GM12878 (cell line): Measurements from ENCODE around the gene MAD1L1. TPM values are rescaled to one million over a fixed set of nuclear protein-coding genes. Genes with fewer than 3 reads are reported as not detected.

ENCODE experiments used
- ATAC-seq: fragments of 200-7000 bp; cut with Tn5 transposase; 3 replicates; pipeline ENCODE4 v1.9.1; 2020; ENCODE audit warnings: mild to moderate bottlenecking, moderate library complexity
- BruUV-seq: library from RNA; stranded (reverse); fragments of 400-500 nt; replicated peaks from 2 replicates; lab custom pipeline; 2021; lab: Mats Ljungman, UMichigan
- CTCF ChIA-PET: fragments of 300-600 bp; sonication (Branson Sonifier 250); formaldehyde crosslinking; extraction: SDS; loops from one replicate; lab custom pipeline; 2021; ENCODE audit warnings: inconsistent platforms; lab: Yijun Ruan, JAX
- POLR2A ChIA-PET: fragments of 350-600 bp; formaldehyde crosslinking; extraction: SDS; loops from one replicate; lab custom pipeline; 2021; ENCODE audit warnings: inconsistent platforms; lab: Charles Lee
- RAD21 ChIA-PET: fragments of 300-600 bp; sonication (Branson Sonifier 250); formaldehyde crosslinking; loops from one replicate; lab custom pipeline; 2023; ENCODE audit warnings: antibody characterized with exemption; ENCODE audit not compliant: unreplicated experiment; lab: Charles Lee
- SMC1A ChIA-PET: fragments of 300-600 bp; sonication (Branson Sonifier 250); formaldehyde crosslinking; loops from one replicate; lab custom pipeline; 2023; ENCODE audit not compliant: unreplicated experiment, uncharacterized antibody; lab: Charles Lee
- DNase-seq: peaks from one replicate; pipeline ENCODE4 v3.0.0-alpha.2; 2011; ENCODE audit warnings: low read depth, low spot score
- FAIRE-seq: peaks from 3 replicates; lab custom pipeline; 2011; peaks lifted over from hg19 to GRCh38; lab: Jason Lieb, UNC
- H2AFZ ChIP-seq: 2 replicates; pipeline ENCODE4 v1.6.0; 2011; ENCODE audit warnings: low read depth, low read length, control low read depth; ENCODE audit not compliant: control insufficient read depth
- H3K27ac ChIP-seq: 2 replicates; pipeline ENCODE4 v1.5.1; 2011; ENCODE audit warnings: control low read depth; ENCODE audit not compliant: control insufficient read depth, insufficient read depth
- H3K27me3 ChIP-seq, 2 experiments: replicated peaks in 1 of 2; 2 replicates each; pipeline versions ENCODE4 v1.6.0 to v1.6.1; 2011; ENCODE audit warnings: low read length in 1 of 2; ENCODE audit not compliant: control insufficient read depth in 2 of 2, insufficient read depth in 2 of 2
- H3K36me3 ChIP-seq, 2 experiments: 2 replicates each; pipeline ENCODE4 v1.5.1; 2011; ENCODE audit warnings: low read length in 1 of 2; ENCODE audit not compliant: control insufficient read depth in 2 of 2, insufficient read depth in 2 of 2
- H3K4me1 ChIP-seq: 2 replicates; pipeline ENCODE4 v1.6.1; 2011; ENCODE audit warnings: mild to moderate bottlenecking, low read length, moderate library complexity, mixed read lengths; ENCODE audit not compliant: control insufficient read depth, insufficient read depth
- H3K4me2 ChIP-seq: 2 replicates; pipeline ENCODE4 v1.6.0; 2011; ENCODE audit warnings: control low read depth; ENCODE audit not compliant: control insufficient read depth, insufficient read depth
- H3K4me3 ChIP-seq: fragments of 200-600 bp; sonication (generic); 2 replicates; pipeline ENCODE4 v1.5.1; 2016
- H3K79me2 ChIP-seq: 2 replicates; pipeline ENCODE4 v1.6.0; 2011; ENCODE audit warnings: low read length; ENCODE audit not compliant: control insufficient read depth, insufficient read depth
- H3K9ac ChIP-seq: 2 replicates; pipeline ENCODE4 v1.8.0; 2011; ENCODE audit warnings: low read length, control low read depth, mixed read lengths; ENCODE audit not compliant: control insufficient read depth, insufficient read depth
- H3K9me3 ChIP-seq: replicated peaks from 3 replicates; pipeline ENCODE4 v1.5.1; 2011; ENCODE audit warnings: mild to moderate bottlenecking, low read length; ENCODE audit not compliant: control insufficient read depth, insufficient read depth
- H4K20me1 ChIP-seq: 2 replicates; pipeline ENCODE4 v1.6.0; 2011; ENCODE audit not compliant: control insufficient read depth, insufficient read depth
- BACH1 ChIP-seq: fragments of 450-650 bp; IDR thresholded peaks from 2 replicates; pipeline ENCODE4 v1.6.1; 2017; ENCODE audit warnings: mild to moderate bottlenecking, borderline replicate concordance
- CHD1 ChIP-seq: IDR thresholded peaks from 2 replicates; pipeline ENCODE4 v1.6.1; 2012; ENCODE audit warnings: low read depth, low read length, improper control_type of control experiment
- FOXM1 ChIP-seq: IDR thresholded peaks from 2 replicates; pipeline ENCODE4 v1.6.1; 2012; ENCODE audit warnings: low read depth, mild to moderate bottlenecking, inconsistent platforms, low read length, moderate library complexity
- KLF5 ChIP-seq: fragments of 450-650 bp; IDR thresholded peaks from 2 replicates; pipeline ENCODE4 v1.6.1; 2014; ENCODE audit warnings: mild to moderate bottlenecking; ENCODE audit not compliant: partially characterized antibody
- NFIC ChIP-seq: IDR thresholded peaks from 2 replicates; pipeline ENCODE4 v1.6.1; 2012; ENCODE audit warnings: low read depth, mild to moderate bottlenecking, inconsistent platforms, low read length, moderate library complexity
- PML ChIP-seq: IDR thresholded peaks from 2 replicates; pipeline ENCODE4 v1.6.1; 2012; ENCODE audit warnings: low read length, inconsistent platforms
- POLR2A ChIP-seq: IDR thresholded peaks from 2 replicates; pipeline ENCODE4 v1.6.1; 2011; ENCODE audit warnings: low read depth, mild to moderate bottlenecking, low read length
- RUNX3 ChIP-seq: IDR thresholded peaks from 2 replicates; pipeline ENCODE4 v1.6.1; 2012; ENCODE audit warnings: low read length, inconsistent platforms
- SIX5 ChIP-seq: IDR thresholded peaks from 2 replicates; pipeline ENCODE4 v1.6.1; 2011; ENCODE audit warnings: mild to moderate bottlenecking, low read depth, low read length, moderate library complexity; ENCODE audit not compliant: severe bottlenecking
- SMAD1 ChIP-seq: fragments of 450-650 bp; IDR thresholded peaks from 2 replicates; pipeline ENCODE4 v1.6.1; 2018; ENCODE audit warnings: mild to moderate bottlenecking, low read depth; ENCODE audit not compliant: partially characterized antibody
- WGBS: methylation state at CpG from one replicate; pipeline ENCODE4 v1.1.6; 2016; ENCODE audit warnings: low lambda C conversion rate; ENCODE audit not compliant: insufficient replicate concordance, insufficient coverage; ENCODE audit errors: missing lambda C conversion rate; 5-methylcytosine and 5-hydroxymethylcytosine counted together
- in situ Hi-C: fragments of 300-500 bp; cut with MboI; formaldehyde crosslinking; loops from 9 replicates; pipeline ENCODE4 v1.14.3; 2018; ENCODE audit warnings: mixed read lengths
- intact Hi-C: fragments of 100-400 bp; cut with micrococcal nuclease; formaldehyde crosslinking; loops from one replicate; pipeline ENCODE4 v1.14.2; 2022; ENCODE audit not compliant: unreplicated experiment
- polyA plus RNA-seq, 11 experiments: library from polyadenylated mRNA; depleted of rRNA in 4 of 11; unstranded in 6 of 11; stranded (reverse) in 5 of 11; fragments of >200 nt; fragmentation: Nextera tagmentation in 4 of 11; fragmentation: Illumina TruSeq in 1 of 11; extraction: Ambion mirVana in 4 of 11; extraction: Trizol in 1 of 11; gene quantifications; 1 replicate in 1 of 11; 2 replicates in 10 of 11; pipeline versions ENCODE4 v1.2.1 to v1.2.3, GENCODE V29; 2011 to 2016; ENCODE audit warnings: inconsistent platforms in 2 of 11, missing spikeins in 2 of 11, low read depth in 1 of 11
- total RNA-seq, 4 experiments: library from RNA; depleted of rRNA in 3 of 4; stranded (reverse); fragments of >200 nt in 3 of 4; fragmentation: Illumina TruSeq in 1 of 4; extraction: Trizol in 1 of 4; gene quantifications; 2 replicates each; pipeline versions ENCODE4 v1.2.1 to v1.2.3, GENCODE V29; 2013 to 2021
- TF ChIP-seq, protein P1 (sequence below): fragments of 450-650 bp; IDR thresholded peaks from 2 replicates; pipeline ENCODE4 v1.6.1; 2017; ENCODE audit warnings: mild to moderate bottlenecking, moderate library complexity
- TF ChIP-seq, protein P2 (sequence below): fragments of 450-650 bp; IDR thresholded peaks from 2 replicates; pipeline ENCODE4 v1.6.1; 2016; ENCODE audit warnings: mild to moderate bottlenecking, moderate library complexity, borderline replicate concordance

Gene MAD1L1
- total and polyA plus RNA-seq, 10 of the 15 experiments (the other 5 are each of a cell fraction or from before 2014, with no cell fraction given), result 2.2 to 76.8 (median 38.3) TPM

DNA sequence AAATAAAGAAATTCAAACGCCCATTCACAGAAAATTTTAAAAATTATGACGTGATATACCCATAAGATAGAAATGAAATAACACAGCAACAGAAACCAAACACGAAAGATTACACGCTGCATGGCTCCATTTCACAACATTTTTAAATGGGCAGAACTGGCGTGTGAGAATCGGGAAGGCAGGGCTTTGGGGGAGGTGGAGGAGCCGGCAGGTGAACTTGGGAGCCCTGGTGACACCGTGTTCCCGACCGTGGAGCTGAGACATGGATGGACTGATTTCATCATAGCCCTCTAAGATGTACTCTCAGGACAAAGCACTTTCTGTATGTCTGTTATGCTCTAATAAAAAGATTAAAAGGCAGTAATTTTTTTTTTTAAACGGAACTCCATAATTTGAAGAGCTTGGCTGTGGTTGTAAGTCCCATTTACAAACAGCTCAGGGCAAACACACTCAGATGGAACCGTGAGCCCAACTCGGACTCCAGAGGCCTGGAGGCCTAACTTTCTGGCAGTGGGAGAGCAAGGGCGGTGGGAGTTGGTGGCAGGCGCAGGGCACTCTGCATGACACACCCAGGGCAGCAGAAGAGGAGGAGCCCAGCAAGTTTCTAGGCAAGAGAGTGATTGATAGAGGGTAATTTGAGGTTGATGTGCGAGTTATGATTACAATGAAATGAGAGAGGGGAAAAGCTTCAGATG is 203.4 kb downstream of the MAD1L1 start:
- ChIA-PET SMC1A (interaction anchor here (1.2 kb wide), 1 partner anchor 9 kb away, joined by 4 read pairs; no protein-coding TSS in a partner anchor), RAD21 (no interaction called here), POLR2A (interaction anchor here (0.5 kb wide), 1 partner anchor 9 kb away, joined by 3 read pairs; no protein-coding TSS in a partner anchor), CTCF (no interaction called here)
- Histone ChIP-seq H3K9ac (no peak overlapping the region), H3K4me3 (no peak overlapping the region), H3K27ac (no peak overlapping the region), H4K20me1 (no peaks in the 10 kb centered on the region), H3K4me2 (no peak overlapping the region), H3K79me2 (no peaks in the 10 kb centered on the region), H3K36me3 (no peaks in the 10 kb centered on the region; a peak in 1 of 4 replicates), H3K9me3 (peaks cover 8% of the 10 kb centered on the region), H3K27me3 (no peaks in the 10 kb centered on the region), H2AFZ (no peak overlapping the region), H3K4me1 (no peaks in the 10 kb centered on the region)
- DNase-seq (no peak), ATAC-seq (no peak), FAIRE-seq (no peak)
- TF ChIP-seq BACH1 (no peak), PML (no peak), SMAD1 (no peak), CHD1 (no peak), KLF5 (no peak), RUNX3 (no peak), NFIC (no peak), SIX5 (no peak), POLR2A (no peak), FOXM1 (no peak)
- TF ChIP-seq, protein P1, sequence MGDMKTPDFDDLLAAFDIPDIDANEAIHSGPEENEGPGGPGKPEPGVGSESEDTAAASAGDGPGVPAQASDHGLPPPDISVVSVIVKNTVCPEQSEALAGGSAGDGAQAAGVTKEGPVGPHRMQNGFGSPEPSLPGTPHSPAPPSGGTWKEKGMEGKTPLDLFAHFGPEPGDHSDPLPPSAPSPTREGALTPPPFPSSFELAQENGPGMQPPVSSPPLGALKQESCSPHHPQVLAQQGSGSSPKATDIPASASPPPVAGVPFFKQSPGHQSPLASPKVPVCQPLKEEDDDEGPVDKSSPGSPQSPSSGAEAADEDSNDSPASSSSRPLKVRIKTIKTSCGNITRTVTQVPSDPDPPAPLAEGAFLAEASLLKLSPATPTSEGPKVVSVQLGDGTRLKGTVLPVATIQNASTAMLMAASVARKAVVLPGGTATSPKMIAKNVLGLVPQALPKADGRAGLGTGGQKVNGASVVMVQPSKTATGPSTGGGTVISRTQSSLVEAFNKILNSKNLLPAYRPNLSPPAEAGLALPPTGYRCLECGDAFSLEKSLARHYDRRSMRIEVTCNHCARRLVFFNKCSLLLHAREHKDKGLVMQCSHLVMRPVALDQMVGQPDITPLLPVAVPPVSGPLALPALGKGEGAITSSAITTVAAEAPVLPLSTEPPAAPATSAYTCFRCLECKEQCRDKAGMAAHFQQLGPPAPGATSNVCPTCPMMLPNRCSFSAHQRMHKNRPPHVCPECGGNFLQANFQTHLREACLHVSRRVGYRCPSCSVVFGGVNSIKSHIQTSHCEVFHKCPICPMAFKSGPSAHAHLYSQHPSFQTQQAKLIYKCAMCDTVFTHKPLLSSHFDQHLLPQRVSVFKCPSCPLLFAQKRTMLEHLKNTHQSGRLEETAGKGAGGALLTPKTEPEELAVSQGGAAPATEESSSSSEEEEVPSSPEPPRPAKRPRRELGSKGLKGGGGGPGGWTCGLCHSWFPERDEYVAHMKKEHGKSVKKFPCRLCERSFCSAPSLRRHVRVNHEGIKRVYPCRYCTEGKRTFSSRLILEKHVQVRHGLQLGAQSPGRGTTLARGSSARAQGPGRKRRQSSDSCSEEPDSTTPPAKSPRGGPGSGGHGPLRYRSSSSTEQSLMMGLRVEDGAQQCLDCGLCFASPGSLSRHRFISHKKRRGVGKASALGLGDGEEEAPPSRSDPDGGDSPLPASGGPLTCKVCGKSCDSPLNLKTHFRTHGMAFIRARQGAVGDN, result no peak
- TF ChIP-seq, protein P2, sequence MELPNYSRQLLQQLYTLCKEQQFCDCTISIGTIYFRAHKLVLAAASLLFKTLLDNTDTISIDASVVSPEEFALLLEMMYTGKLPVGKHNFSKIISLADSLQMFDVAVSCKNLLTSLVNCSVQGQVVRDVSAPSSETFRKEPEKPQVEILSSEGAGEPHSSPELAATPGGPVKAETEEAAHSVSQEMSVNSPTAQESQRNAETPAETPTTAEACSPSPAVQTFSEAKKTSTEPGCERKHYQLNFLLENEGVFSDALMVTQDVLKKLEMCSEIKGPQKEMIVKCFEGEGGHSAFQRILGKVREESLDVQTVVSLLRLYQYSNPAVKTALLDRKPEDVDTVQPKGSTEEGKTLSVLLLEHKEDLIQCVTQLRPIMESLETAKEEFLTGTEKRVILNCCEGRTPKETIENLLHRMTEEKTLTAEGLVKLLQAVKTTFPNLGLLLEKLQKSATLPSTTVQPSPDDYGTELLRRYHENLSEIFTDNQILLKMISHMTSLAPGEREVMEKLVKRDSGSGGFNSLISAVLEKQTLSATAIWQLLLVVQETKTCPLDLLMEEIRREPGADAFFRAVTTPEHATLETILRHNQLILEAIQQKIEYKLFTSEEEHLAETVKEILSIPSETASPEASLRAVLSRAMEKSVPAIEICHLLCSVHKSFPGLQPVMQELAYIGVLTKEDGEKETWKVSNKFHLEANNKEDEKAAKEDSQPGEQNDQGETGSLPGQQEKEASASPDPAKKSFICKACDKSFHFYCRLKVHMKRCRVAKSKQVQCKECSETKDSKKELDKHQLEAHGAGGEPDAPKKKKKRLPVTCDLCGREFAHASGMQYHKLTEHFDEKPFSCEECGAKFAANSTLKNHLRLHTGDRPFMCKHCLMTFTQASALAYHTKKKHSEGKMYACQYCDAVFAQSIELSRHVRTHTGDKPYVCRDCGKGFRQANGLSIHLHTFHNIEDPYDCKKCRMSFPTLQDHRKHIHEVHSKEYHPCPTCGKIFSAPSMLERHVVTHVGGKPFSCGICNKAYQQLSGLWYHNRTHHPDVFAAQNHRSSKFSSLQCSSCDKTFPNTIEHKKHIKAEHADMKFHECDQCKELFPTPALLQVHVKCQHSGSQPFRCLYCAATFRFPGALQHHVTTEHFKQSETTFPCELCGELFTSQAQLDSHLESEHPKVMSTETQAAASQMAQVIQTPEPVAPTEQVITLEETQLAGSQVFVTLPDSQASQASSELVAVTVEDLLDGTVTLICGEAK, result no peak
- in situ Hi-C loops (no loop called here), intact Hi-C loops (no loop called here)
- BruUV-seq, result no TSS peak
- 98% methylated on average over 16 of the region's 16 CpGs for WGBS
